Activated naive CD4-positive, alpha-beta T cell treated with anti-CD3 and anti-CD28 coated beads, Interleukin-2, amount 50 U/mL, for 72 hours (primary cell): ENCODE measurements around the gene PLXNA3. TPM values are rescaled to one million over a fixed set of nuclear protein-coding genes. Genes with fewer than 3 reads are reported as not detected.

Experiments
- ATAC-seq, 2 donors: fragments of 150-1000 bp; cut with Tn5 transposase; 2 replicates each; pipeline ENCODE4 v1.10.0; 2021; ENCODE audit warnings: mild to moderate bottlenecking in 2 of 2, moderate library complexity in 2 of 2
- DNase-seq, 2 donors: peaks; one replicate each; pipeline ENCODE4 v3.0.0; 2021 to 2022; ENCODE audit warnings: low spot score in 2 of 2
- H3K27ac Mint-ChIP-seq, 2 donors: one replicate each; pipeline ENCODE4 v1.8.0; 2022; ENCODE audit warnings: mild to moderate bottlenecking in 2 of 2, mixed read lengths in 2 of 2
- H3K36me3 Mint-ChIP-seq, 2 donors: one replicate each; pipeline ENCODE4 v1.8.0; 2022; ENCODE audit warnings: mixed read lengths in 2 of 2
- H3K9me3 Mint-ChIP-seq, 2 donors: one replicate each; pipeline ENCODE4 v1.8.0; 2022; ENCODE audit warnings: mixed read lengths in 2 of 2
- total RNA-seq, 2 donors: library from RNA; stranded (reverse); gene quantifications; one replicate each; pipeline ENCODE4 v1.2.3, GENCODE V29; 2022

The PLXNA3 gene
- total RNA-seq, 2 donors from 2014 or later, result 37.2 to 40.4 TPM

GRCh38 chrX:154467556-154467955 is 9.5 kb downstream of the PLXNA3 start:
- DNase-seq, result no peak

DNA sequence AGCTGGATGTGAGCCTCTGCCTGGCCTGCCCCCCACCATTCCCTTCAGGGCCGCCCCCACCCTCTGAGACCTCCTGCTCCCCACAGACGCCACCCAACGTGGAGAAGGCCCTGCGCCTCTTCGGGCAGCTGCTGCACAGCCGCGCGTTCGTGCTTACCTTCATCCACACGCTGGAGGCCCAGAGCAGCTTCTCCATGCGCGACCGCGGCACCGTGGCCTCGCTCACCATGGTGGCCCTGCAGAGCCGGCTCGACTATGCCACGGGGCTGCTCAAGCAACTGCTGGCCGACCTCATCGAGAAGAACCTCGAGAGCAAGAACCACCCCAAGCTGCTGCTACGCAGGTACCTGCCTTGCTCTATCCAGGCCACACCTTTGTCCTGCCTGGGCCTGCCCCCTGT is 10.1 kb downstream of the PLXNA3 start:
- ATAC-seq, result no peak
- H3K36me3 Mint-ChIP-seq, result no peaks in the 10 kb centered on the region
- no peaks in the 10 kb centered on the region for H3K9me3 Mint-ChIP-seq
- no peak overlapping the region for H3K27ac Mint-ChIP-seq
- DNase-seq, result no peak

More at GRCh38 chrX:154467556-154467955, 9.5 kb downstream of the PLXNA3 start:
- Mint-ChIP-seq H3K9me3 (no peaks in the 10 kb centered on the region), H3K36me3 (no peaks in the 10 kb centered on the region), H3K27ac (no peak overlapping the region)
- ATAC-seq, result no peak

DNA sequence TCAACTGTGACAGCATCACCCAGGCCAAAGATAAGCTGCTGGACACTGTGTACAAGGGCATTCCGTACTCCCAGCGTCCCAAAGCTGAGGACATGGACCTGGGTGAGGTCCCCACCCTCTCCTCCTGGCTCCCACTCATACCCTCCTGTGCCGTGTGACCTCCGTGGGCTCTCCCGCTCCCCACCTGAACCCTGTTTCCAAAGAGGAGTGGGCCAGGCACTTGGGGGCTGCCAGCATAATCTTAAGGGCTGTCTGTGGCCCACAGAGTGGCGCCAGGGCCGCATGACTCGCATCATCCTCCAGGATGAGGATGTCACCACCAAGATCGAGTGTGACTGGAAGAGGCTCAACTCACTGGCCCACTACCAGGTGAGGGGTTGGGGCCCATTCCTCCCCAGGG is 11.0 kb downstream of the PLXNA3 start:
- DNase-seq (no peak), ATAC-seq (no peak)
- Mint-ChIP-seq H3K36me3 (no peaks in the 10 kb centered on the region), H3K27ac (no peak overlapping the region), H3K9me3 (no peaks in the 10 kb centered on the region)

- DNase-seq (no peak), ATAC-seq (no peak)
- H3K36me3 Mint-ChIP-seq, result no peaks in the 10 kb centered on the region
- H3K27ac Mint-ChIP-seq, result no peak overlapping the region
- H3K9me3 Mint-ChIP-seq, result no peaks in the 10 kb centered on the region
These were observed 11.8 kb downstream of the PLXNA3 start for GRCh38 chrX:154469880-154470279.

- no peak overlapping the region for H3K27ac Mint-ChIP-seq
- ATAC-seq (no peak), DNase-seq (no peak)
- H3K36me3 Mint-ChIP-seq, result no peaks in the 10 kb centered on the region
- H3K9me3 Mint-ChIP-seq, result no peaks in the 10 kb centered on the region
These were observed 12.4 kb downstream of the PLXNA3 start for GRCh38 chrX:154470434-154470833.

- DNase-seq (no peak), ATAC-seq (no peak)
- H3K36me3 Mint-ChIP-seq, result no peaks in the 10 kb centered on the region
- no peaks in the 10 kb centered on the region for H3K9me3 Mint-ChIP-seq
- H3K27ac Mint-ChIP-seq, result no peak overlapping the region
These were observed 13.0 kb downstream of the PLXNA3 start for GRCh38 chrX:154470914-154471568.

DNA sequence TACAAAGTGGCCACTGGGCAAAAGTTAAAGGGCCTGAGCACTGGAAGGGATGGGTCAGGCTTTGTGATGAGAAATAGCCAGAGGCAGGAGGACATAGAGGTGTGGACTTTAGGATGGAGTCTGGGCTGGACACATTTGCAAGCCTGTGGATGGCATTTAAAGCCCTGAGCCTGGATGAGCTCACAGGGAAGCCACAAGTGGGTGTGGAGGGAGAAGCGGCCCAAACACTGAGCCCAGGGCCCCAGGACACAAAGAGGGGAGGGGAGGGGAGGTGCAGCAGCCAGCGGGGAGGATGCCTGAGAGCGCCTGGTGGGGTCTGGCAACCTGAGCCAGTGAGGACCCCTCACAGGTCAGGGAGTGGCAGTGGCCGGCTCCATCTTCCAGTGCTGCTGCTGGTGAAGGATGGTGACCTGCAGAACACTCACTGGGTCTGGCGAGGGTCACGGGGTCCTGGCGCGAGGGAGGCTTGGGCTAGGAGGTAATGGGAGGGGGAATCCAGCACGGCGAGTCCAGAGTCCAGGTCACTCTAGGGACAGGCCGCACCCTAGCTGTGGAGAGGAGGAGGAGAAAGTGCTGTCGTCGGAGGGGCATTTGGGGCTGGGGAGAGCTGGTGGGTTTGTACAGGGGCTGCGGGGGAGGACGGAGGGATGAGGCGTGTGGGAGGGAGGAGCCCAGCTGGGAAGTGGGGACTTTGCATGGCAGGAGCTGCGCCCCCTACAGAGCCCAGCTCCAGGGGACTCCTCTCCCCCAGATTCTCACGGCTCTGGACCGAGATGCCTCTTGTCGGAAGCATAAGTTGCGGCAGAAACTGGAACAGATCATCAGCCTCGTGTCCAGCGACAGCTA is 14.0 kb downstream of the PLXNA3 start:
- Mint-ChIP-seq H3K27ac (no peak overlapping the region), H3K36me3 (no peaks in the 10 kb centered on the region), H3K9me3 (no peaks in the 10 kb centered on the region)
- no peak for DNase-seq
- no peak for ATAC-seq

GRCh38 chrX:154472685-154473632 is 14.9 kb downstream of the PLXNA3 start:
- H3K9me3 Mint-ChIP-seq, result no peaks in the 10 kb centered on the region
- H3K27ac Mint-ChIP-seq, result no peak overlapping the region
- ATAC-seq, result peak in 1 of 2 donors; percentile 13
- no peaks in the 10 kb centered on the region for H3K36me3 Mint-ChIP-seq
- no peak for DNase-seq

- no peaks in the 10 kb centered on the region for H3K9me3 Mint-ChIP-seq
- DNase-seq (no peak), ATAC-seq (no peak)
- no peak overlapping the region for H3K27ac Mint-ChIP-seq
- no peaks in the 10 kb centered on the region for H3K36me3 Mint-ChIP-seq
These were observed 15.6 kb downstream of the PLXNA3 start for GRCh38 chrX:154473683-154474082.

DNA sequence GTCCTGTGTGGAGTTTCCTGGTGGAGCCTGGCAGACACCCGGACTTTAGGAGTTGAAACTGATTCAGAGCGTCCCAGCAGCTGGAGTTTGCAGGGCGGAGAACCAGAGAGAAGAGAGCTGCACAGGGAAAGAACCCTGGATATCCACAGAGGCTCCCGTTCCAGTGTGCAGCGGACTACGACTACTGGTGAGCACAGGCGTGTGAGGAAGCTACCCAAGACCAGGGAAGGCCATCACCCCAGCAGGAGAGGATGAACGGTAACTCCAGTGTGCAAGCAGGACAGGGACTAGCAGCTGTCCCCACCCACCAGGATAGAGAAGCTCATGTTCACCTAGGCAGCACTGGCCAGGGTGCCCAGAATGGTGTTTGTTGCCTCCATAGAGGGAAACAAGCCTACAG is 18.7 kb downstream of the PLXNA3 start:
- H3K9me3 Mint-ChIP-seq, result no peaks in the 10 kb centered on the region
- ATAC-seq (no peak), DNase-seq (no peak)
- H3K36me3 Mint-ChIP-seq, result no peaks in the 10 kb centered on the region
- H3K27ac Mint-ChIP-seq, result no peak overlapping the region

DNA sequence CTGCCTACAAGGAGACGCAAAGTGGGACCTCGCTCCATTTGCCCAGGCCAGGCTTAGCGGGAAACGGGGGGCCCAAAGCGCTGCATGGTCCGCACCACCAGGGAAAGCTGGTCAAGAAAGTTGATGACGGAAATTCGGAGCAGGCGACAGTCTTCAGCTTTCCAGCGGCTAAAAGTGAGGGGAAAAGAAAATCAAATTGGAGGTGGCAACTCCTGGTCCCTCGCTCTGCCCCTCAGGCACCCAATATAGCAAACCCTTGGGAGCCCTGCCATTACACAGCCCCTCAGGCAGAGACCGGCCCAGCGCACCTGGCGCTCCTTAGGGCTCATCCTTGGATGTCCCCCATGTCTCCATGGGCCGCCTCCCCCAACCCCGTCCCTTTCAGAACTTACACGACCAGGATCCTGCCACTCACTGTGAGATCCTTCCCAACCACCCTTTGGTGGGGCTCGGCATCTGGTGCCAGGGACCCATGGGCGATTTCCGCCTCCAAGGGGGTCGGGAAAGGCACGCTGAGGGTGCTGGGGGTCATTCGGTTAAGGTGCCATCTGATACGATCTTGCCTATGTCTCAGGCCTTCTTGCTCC is 19.9 kb downstream of the PLXNA3 start:
- DNase-seq, result no peak
- Mint-ChIP-seq H3K27ac (peak overlapping the region; percentile 55 to 90), H3K9me3 (no peaks in the 10 kb centered on the region), H3K36me3 (no peaks in the 10 kb centered on the region)
- ATAC-seq, result no peak

- Mint-ChIP-seq H3K9me3 (no peaks in the 10 kb centered on the region), H3K27ac (peak within 1 kb of the TSS; percentile 84 to 90), H3K36me3 (no peaks in the 10 kb centered on the region)
- DNase-seq (peak; percentile 95 to 98), ATAC-seq (peak; percentile 94)
These were observed 20.9 kb downstream of the PLXNA3 start, which contains the start of gene LAGE3 for GRCh38 chrX:154478728-154479622. Gene LAGE3 (minus strand): TSS chrX:154479281. CDS start chrX:154478915, 366 bp downstream.

- DNase-seq, result no peak
- Mint-ChIP-seq H3K27ac (no peak overlapping the region), H3K36me3 (peaks cover 0 to 4% of the 10 kb centered on the region in 2 donors), H3K9me3 (no peaks in the 10 kb centered on the region)
- ATAC-seq, result no peak
These were observed 23.1 kb downstream of the PLXNA3 start for GRCh38 chrX:154481195-154481594.

DNA sequence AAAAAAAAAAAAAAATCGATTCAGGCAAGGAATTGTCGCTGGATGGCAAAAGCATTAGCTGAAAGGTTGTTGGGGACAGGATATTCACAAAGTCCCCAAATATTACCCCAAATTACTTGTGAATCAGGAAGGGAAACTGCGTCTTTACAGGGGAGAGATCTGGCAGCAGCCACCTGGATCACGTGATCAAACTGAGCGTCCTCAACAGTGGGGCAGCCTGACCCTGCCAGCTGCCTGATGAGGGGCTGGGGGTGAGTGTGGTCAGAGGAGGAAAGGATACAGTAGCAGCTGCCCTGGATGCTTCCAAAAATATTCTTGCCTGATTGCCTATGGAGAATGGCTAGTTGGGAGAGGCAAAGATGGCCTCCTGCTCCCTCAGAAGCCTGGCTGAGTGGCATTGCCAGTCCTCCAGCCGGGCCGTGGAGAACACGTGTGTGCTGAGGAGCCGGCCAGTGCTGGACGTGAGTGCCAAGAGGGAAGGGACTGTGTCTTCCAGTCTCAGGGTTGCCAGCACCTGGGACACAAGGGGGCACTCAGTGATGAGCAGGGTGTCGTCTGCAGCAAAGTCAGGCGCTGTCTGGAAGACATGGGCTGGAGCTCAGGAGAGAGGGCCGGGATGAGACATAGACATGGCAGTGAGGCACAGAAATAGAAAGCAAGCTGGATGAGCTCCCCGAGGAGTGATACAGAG is 24.0 kb downstream of the PLXNA3 start:
- H3K36me3 Mint-ChIP-seq, result peaks cover 0 to 4% of the 10 kb centered on the region in 2 donors
- no peak for DNase-seq
- ATAC-seq, result no peak
- H3K27ac Mint-ChIP-seq, result no peak overlapping the region
- H3K9me3 Mint-ChIP-seq, result no peaks in the 10 kb centered on the region

GRCh38 chrX:154482786-154483185 is 24.7 kb downstream of the PLXNA3 start:
- H3K36me3 Mint-ChIP-seq, result peaks cover under 1 to 4% of the 10 kb centered on the region in 2 donors
- H3K27ac Mint-ChIP-seq, result no peak overlapping the region
- no peak for DNase-seq
- ATAC-seq, result no peak
- H3K9me3 Mint-ChIP-seq, result no peaks in the 10 kb centered on the region
